Measurements from ENCODE around the gene DKK3. TPM values are rescaled to one million over a fixed set of nuclear protein-coding genes. Genes with fewer than 3 reads are reported as not detected.
A peak's percentile ranks its signal among the peaks of the same experiment; 100 is the strongest.

The DKK3 gene
- total RNA-seq, 1 experiment from 2014 or later, result 156 TPM

- intact Hi-C loops (cut with micrococcal nuclease; ENCODE audit: unreplicated experiment), result no loop called here
- no peaks in the 10 kb centered on the region; the same call in 1 of the 2 replicates for H3K36me3 ChIP-seq (ENCODE audit: control insufficient read depth, insufficient read depth, low read length)
- BruUV-seq (replicated peaks), result no TSS peak
- DNase-seq, result no peak
- TF ChIP-seq CTCF (IDR thresholded peaks at IDR 0.05; ENCODE audit: insufficient read depth in 1 of 2, low read depth in 1 of 2, low read length in 1 of 2, severe bottlenecking in 1 of 2, unreplicated experiment in 1 of 2), result no peak
- Mint-ChIP-seq H3K9me3 (ENCODE audit: unreplicated experiment) (no peaks in the 10 kb centered on the region), H3K4me3 (ENCODE audit: unreplicated experiment) (no peak overlapping the region), H3K4me1 (ENCODE audit: low read depth, unreplicated experiment) (peaks cover 7% of the 10 kb centered on the region), H3K27me3 (ENCODE audit: insufficient read depth, unreplicated experiment) (no peaks in the 10 kb centered on the region), H3K27ac (ENCODE audit: unreplicated experiment) (no peak overlapping the region), H3K36me3 (ENCODE audit: insufficient read depth, unreplicated experiment) (peaks cover 58% of the 10 kb centered on the region)
- no peak overlapping the region for H3K4me3 ChIP-seq (ENCODE audit: low read depth, low read length)
- ChIA-PET POLR2A (no interaction called here), CTCF (no interaction called here)
- no peaks in the 10 kb centered on the region for H3K4me1 ChIP-seq
- no peaks in the 10 kb centered on the region for H3K27me3 ChIP-seq (replicated peaks; ENCODE audit: control insufficient read depth, insufficient read depth, low read length)
- no peaks in the 10 kb centered on the region for H3K9me3 ChIP-seq
These were observed 62.2 kb downstream of the DKK3 start for GRCh38 chr11:11946180-11946579.

- CTCF ChIA-PET, result no interaction called here
- TF ChIP-seq CTCF (IDR thresholded peaks at IDR 0.05; ENCODE audit: insufficient read depth in 1 of 2, low read depth in 1 of 2, low read length in 1 of 2, severe bottlenecking in 1 of 2, unreplicated experiment in 1 of 2), result no peak
- BruUV-seq (replicated peaks), result no TSS peak
- Mint-ChIP-seq H3K4me3 (ENCODE audit: unreplicated experiment) (no peak overlapping the region), H3K4me1 (ENCODE audit: low read depth, unreplicated experiment) (peaks cover 7% of the 10 kb centered on the region), H3K27me3 (ENCODE audit: insufficient read depth, unreplicated experiment) (no peaks in the 10 kb centered on the region), H3K9me3 (ENCODE audit: unreplicated experiment) (no peaks in the 10 kb centered on the region), H3K27ac (ENCODE audit: unreplicated experiment) (no peak overlapping the region), H3K36me3 (ENCODE audit: insufficient read depth, unreplicated experiment) (peaks cover 52% of the 10 kb centered on the region)
- no peaks in the 10 kb centered on the region for H3K9me3 ChIP-seq
- no peaks in the 10 kb centered on the region for H3K27me3 ChIP-seq (replicated peaks; ENCODE audit: control insufficient read depth, insufficient read depth, low read length)
- no peaks in the 10 kb centered on the region for H3K4me1 ChIP-seq
- no peak overlapping the region for H3K4me3 ChIP-seq (ENCODE audit: low read depth, low read length)
- intact Hi-C loops (cut with micrococcal nuclease; ENCODE audit: unreplicated experiment), result no loop called here
- DNase-seq, result no peak
- no peaks in the 10 kb centered on the region; the same call in 1 of the 2 replicates for H3K36me3 ChIP-seq (ENCODE audit: control insufficient read depth, insufficient read depth, low read length)
- POLR2A ChIA-PET, result no interaction called here
These were observed 64.0 kb downstream of the DKK3 start for GRCh38 chr11:11944444-11944843.

- intact Hi-C loops (cut with micrococcal nuclease; ENCODE audit: unreplicated experiment), result no loop called here
- Mint-ChIP-seq H3K9me3 (ENCODE audit: unreplicated experiment) (no peaks in the 10 kb centered on the region), H3K27me3 (ENCODE audit: insufficient read depth, unreplicated experiment) (no peaks in the 10 kb centered on the region), H3K36me3 (ENCODE audit: insufficient read depth, unreplicated experiment) (peaks cover 56% of the 10 kb centered on the region), H3K27ac (ENCODE audit: unreplicated experiment) (no peak overlapping the region), H3K4me3 (ENCODE audit: unreplicated experiment) (no peak overlapping the region), H3K4me1 (ENCODE audit: low read depth, unreplicated experiment) (peaks cover 8% of the 10 kb centered on the region)
- POLR2A ChIA-PET, result no interaction called here
- TSS peak; percentile 62 for BruUV-seq (replicated peaks)
- Histone ChIP-seq H3K9me3 (no peaks in the 10 kb centered on the region), H3K27me3 (replicated peaks; ENCODE audit: control insufficient read depth, insufficient read depth, low read length) (no peaks in the 10 kb centered on the region), H3K4me3 (ENCODE audit: low read depth, low read length) (no peak overlapping the region), H3K36me3 (ENCODE audit: control insufficient read depth, insufficient read depth, low read length) (no peaks in the 10 kb centered on the region; the same call in none of the 2 replicates), H3K4me1 (no peaks in the 10 kb centered on the region)
- no peak for DNase-seq
- CTCF ChIA-PET, result no interaction called here
- TF ChIP-seq CTCF (IDR thresholded peaks at IDR 0.05; ENCODE audit: insufficient read depth in 1 of 2, low read depth in 1 of 2, low read length in 1 of 2, severe bottlenecking in 1 of 2, unreplicated experiment in 1 of 2), result no peak
These were observed 65.8 kb downstream of the DKK3 start for GRCh38 chr11:11942668-11943067.
